ENCODE measurements around the gene ZBTB7A. TPM values are rescaled to one million over a fixed set of nuclear protein-coding genes. Genes with fewer than 3 reads are reported as not detected.
A peak's percentile ranks its signal among the peaks of the same experiment; 100 is the strongest.
"Not testable (repeated sequence)": the region's sequence is repeated elsewhere in the genome, so short reads cannot be mapped to it uniquely, and the experiment has no call there.

Gene ZBTB7A
- total and polyA plus RNA-seq, 7 experiments from 2014 or later = 15.3 to 76.0 (median 49.1) TPM

DNA sequence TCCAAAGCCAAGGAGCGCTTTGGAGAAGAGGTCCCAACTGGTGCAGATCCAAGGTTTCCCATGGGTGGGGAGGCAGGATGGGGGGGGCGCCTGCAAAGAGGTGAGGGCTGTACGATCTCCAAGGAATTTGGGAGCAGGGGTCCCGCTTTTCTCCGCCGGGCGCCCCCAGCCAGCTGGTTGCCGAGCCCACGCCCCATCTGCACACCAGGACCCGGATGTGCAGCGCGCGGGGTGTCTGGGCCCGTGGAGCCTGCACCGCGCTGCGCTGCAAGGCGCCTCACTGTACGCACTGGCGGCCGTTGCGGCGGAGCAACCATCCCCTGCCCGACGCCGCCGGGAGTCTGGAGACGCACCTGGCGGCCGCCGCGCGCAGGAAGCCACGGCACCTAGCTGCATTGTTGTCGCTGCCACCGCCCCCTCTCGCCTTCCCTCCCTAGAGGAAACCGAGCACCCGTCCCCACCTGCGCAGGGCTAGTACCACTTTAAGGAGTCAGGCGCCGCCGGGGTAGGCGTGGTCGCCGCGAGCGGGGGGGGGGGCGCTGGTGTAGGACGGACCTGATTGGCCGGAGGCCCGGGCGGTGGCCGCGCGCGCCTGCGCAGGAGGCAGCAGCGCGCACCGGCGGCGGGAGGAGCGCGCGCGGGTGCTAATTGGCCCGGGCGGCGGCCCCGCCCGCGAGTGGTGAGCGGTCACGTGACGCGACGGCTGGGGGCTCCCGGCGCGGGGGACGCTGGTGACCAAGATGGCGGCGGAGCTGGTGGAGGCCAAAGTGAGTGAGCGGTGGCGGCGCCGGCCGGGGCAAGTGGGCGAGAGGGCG, 59.5 kb downstream of the ZBTB7A start, which contains the start of gene PIAS4:
Gene PIAS4, plus strand, starts transcription at position 716 of the 815 bp plus-strand sequence. Its CDS starts 25 bp downstream, at position 741.
- ChIA-PET CTCF (interaction anchor here (0.8 to 3.1 kb wide), 3 partner anchors 17 to 22 kb away, joined by 3 to 14 read pairs (median 6); partner anchors contain the start of gene EEF2), POLR2A (interaction anchor here (0.6 to 4.0 kb wide), 20 partner anchors 10 to 575 kb away, joined by 3 to 31 read pairs (median 4); partner anchors contain the start of genes EEF2, MRPL54 and ZBTB7A)
- Mint-ChIP-seq H3K27ac (peak within 1 kb of the TSS; percentile 31 to 93 (median 85)), H3K9me3 (peaks cover 0 to 3% (median 0%) of the 10 kb centered on the region in 11 donors), H3K4me3 (peak within 1 kb of the TSS; percentile 82 to 93 (median 88)), H3K27me3 (no peaks in the 10 kb centered on the region), H3K4me1 (peaks cover 13 to 33% (median 23%) of the 10 kb centered on the region in 7 donors), H3K36me3 (peaks cover 0 to 1% (median 0%) of the 10 kb centered on the region in 5 donors)
- H3K4me1 ChIP-seq (ENCODE audit: control insufficient read depth in 2 of 2, insufficient read depth in 2 of 2, low read length in 2 of 2) = peaks cover 26 to 27% of the 10 kb centered on the region in 2 donors
- H3K9me3 ChIP-seq (ENCODE audit: control insufficient read depth in 2 of 3, low read length in 3 of 3) = no peaks in the 10 kb centered on the region
- H3K4me3 ChIP-seq (ENCODE audit: low read length) = peak within 1 kb of the TSS; percentile 76
- intact Hi-C loops (cut with micrococcal nuclease) = loop anchor here (1.0 to 10.0 kb wide), 16 partner anchors 17 to 465 kb away; partner anchors contain the start of genes DAPK3 (in 2 of the 2), MAP2K2 (in 2 of the 2), YJU2 (in 2 of the 2) and ZBTB7A (in 2 of the 2)
- DNase-seq (peak; percentile 93 to 97 (median 96)), ATAC-seq (peak; percentile 95)
- H3K27ac ChIP-seq (ENCODE audit: low read depth, low read length) = peak within 1 kb of the TSS; percentile 75
- H3K27me3 ChIP-seq (ENCODE audit: control insufficient read depth in 2 of 2, insufficient read depth in 2 of 2, low read length in 2 of 2) = no peaks in the 10 kb centered on the region
- peaks cover 0 to 16% (median 0%) of the 10 kb centered on the region in 3 experiments for H3K36me3 ChIP-seq (ENCODE audit: control insufficient read depth in 2 of 3, insufficient read depth in 3 of 3, low read length in 3 of 3)

GRCh38 chr19:4005436-4005835, 61.3 kb downstream of the ZBTB7A start:
- H3K9me3 Mint-ChIP-seq; H3K27me3 Mint-ChIP-seq; H3K9me3 ChIP-seq (ENCODE audit: control insufficient read depth in 2 of 3, low read length in 3 of 3); ATAC-seq; DNase-seq; H3K27ac ChIP-seq (ENCODE audit: low read depth, low read length); H3K36me3 Mint-ChIP-seq; H3K36me3 ChIP-seq (ENCODE audit: control insufficient read depth in 2 of 3, insufficient read depth in 3 of 3, low read length in 3 of 3); H3K4me3 ChIP-seq (ENCODE audit: low read length); H3K27me3 ChIP-seq (ENCODE audit: control insufficient read depth in 2 of 2, insufficient read depth in 2 of 2, low read length in 2 of 2): not testable (repeated sequence)
- peaks cover 18 to 19% of the 10 kb centered on the region in 2 donors for H3K4me1 ChIP-seq (ENCODE audit: control insufficient read depth in 2 of 2, insufficient read depth in 2 of 2, low read length in 2 of 2)
- POLR2A ChIA-PET = interaction anchor here (0.7 to 4.0 kb wide), 3 partner anchors 16 to 111 kb away, joined by 3 to 31 read pairs (median 4); partner anchors contain the start of gene EEF2
- Mint-ChIP-seq H3K27ac (peak overlapping the region in 2 of 9 donors; percentile 45 to 81), H3K4me1 (peaks cover 6 to 21% (median 17%) of the 10 kb centered on the region in 7 donors), H3K4me3 (peak overlapping the region in 8 of 10 donors; percentile 15 to 66 (median 42))
- intact Hi-C loops (cut with micrococcal nuclease) = loop anchor here (5.0 to 10.0 kb wide), 5 partner anchors 117 to 467 kb away; partner anchors contain the start of genes ANKRD24 (in 1 of the 2), CHAF1A (in 1 of the 2), HDGFL2 (in 1 of the 2) and MAP2K2 (in 1 of the 2)
- CTCF ChIA-PET = interaction anchor here (0.5 to 2.3 kb wide), 2 partner anchors 15 to 135 kb away, joined by 5 to 6 read pairs; no protein-coding TSS in a partner anchor

- ATAC-seq; H3K27me3 ChIP-seq (ENCODE audit: control insufficient read depth in 2 of 2, insufficient read depth in 2 of 2, low read length in 2 of 2); H3K36me3 Mint-ChIP-seq; H3K4me1 ChIP-seq (ENCODE audit: control insufficient read depth in 2 of 2, insufficient read depth in 2 of 2, low read length in 2 of 2); H3K9me3 ChIP-seq (ENCODE audit: control insufficient read depth in 2 of 3, low read length in 3 of 3); CTCF ChIA-PET; H3K4me1 Mint-ChIP-seq; H3K9me3 Mint-ChIP-seq; H3K4me3 Mint-ChIP-seq; H3K27ac Mint-ChIP-seq; H3K27me3 Mint-ChIP-seq; H3K36me3 ChIP-seq (ENCODE audit: control insufficient read depth in 2 of 3, insufficient read depth in 3 of 3, low read length in 3 of 3); H3K4me3 ChIP-seq (ENCODE audit: low read length); DNase-seq; H3K27ac ChIP-seq (ENCODE audit: low read depth, low read length): not testable (repeated sequence)
- intact Hi-C loops (cut with micrococcal nuclease) = loop anchor here (1.0 to 10.0 kb wide), 3 partner anchors 139 to 446 kb away; partner anchors contain the start of gene MFSD12 (in 1 of the 2)
- POLR2A ChIA-PET = interaction anchor here (0.6 to 1.1 kb wide), 3 partner anchors 13 to 109 kb away, joined by 3 read pairs; no protein-coding TSS in a partner anchor
Observed at GRCh38 chr19:4000798-4001197, 65.9 kb downstream of the ZBTB7A start.

- H3K9me3 ChIP-seq (ENCODE audit: control insufficient read depth in 2 of 3, low read length in 3 of 3); H3K27ac Mint-ChIP-seq; H3K9me3 Mint-ChIP-seq; POLR2A ChIA-PET; CTCF ChIA-PET; H3K36me3 Mint-ChIP-seq; H3K36me3 ChIP-seq (ENCODE audit: control insufficient read depth in 2 of 3, insufficient read depth in 3 of 3, low read length in 3 of 3); H3K4me1 Mint-ChIP-seq; H3K4me1 ChIP-seq (ENCODE audit: control insufficient read depth in 2 of 2, insufficient read depth in 2 of 2, low read length in 2 of 2); H3K4me3 ChIP-seq (ENCODE audit: low read length); H3K27me3 Mint-ChIP-seq; H3K27me3 ChIP-seq (ENCODE audit: control insufficient read depth in 2 of 2, insufficient read depth in 2 of 2, low read length in 2 of 2); intact Hi-C loops (cut with micrococcal nuclease); H3K27ac ChIP-seq (ENCODE audit: low read depth, low read length); H3K4me3 Mint-ChIP-seq; ATAC-seq; DNase-seq: not testable (repeated sequence)
Observed at GRCh38 chr19:3998667-3999412, 67.9 kb downstream of the ZBTB7A start.

DNA sequence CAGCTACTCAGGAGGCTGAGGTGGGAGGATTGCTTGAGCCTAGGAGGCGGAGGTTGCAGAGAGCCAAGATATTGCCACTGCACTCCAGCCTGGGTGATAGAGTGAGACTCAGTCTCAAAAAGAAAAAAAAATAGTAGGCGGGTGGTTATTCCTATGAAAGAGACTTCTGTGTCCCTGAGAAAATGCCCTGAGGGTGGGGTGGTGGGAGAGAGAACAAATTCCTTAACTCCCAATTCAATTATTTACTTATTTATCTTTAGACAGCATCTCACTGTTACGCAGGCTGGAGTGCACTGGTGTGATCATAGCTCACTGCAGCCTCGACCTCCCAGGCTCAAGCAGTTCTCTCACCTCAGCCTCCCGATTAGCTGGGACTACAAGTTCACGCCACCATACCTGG, 71.1 kb downstream of the ZBTB7A start:
- Histone ChIP-seq H3K27me3 (ENCODE audit: control insufficient read depth in 2 of 2, insufficient read depth in 2 of 2, low read length in 2 of 2) (no peaks in the 10 kb centered on the region), H3K4me1 (ENCODE audit: control insufficient read depth in 2 of 2, insufficient read depth in 2 of 2, low read length in 2 of 2) (no peaks in the 10 kb centered on the region), H3K4me3 (ENCODE audit: low read length) (no peak overlapping the region), H3K36me3 (ENCODE audit: control insufficient read depth in 2 of 3, insufficient read depth in 3 of 3, low read length in 3 of 3) (no peaks in the 10 kb centered on the region), H3K9me3 (ENCODE audit: control insufficient read depth in 2 of 3, low read length in 3 of 3) (no peaks in the 10 kb centered on the region), H3K27ac (ENCODE audit: low read depth, low read length) (no peak overlapping the region)
- Mint-ChIP-seq H3K4me3 (no peak overlapping the region), H3K36me3 (no peaks in the 10 kb centered on the region), H3K4me1 (peaks cover 4 to 8% (median 5%) of the 10 kb centered on the region in 7 donors), H3K9me3 (peaks cover 0 to 3% (median 0%) of the 10 kb centered on the region in 11 donors), H3K27me3 (no peaks in the 10 kb centered on the region), H3K27ac (no peak overlapping the region)
- intact Hi-C loops (cut with micrococcal nuclease) = no loop called here
- ChIA-PET CTCF (interaction anchor here (0.6 kb wide), 2 partner anchors 73 to 471 kb away, joined by 3 to 6 read pairs; no protein-coding TSS in a partner anchor), POLR2A (no interaction called here)
- ATAC-seq (no peak), DNase-seq (no peak)

Measured in naive thymus-derived CD4-positive, alpha-beta T cell (primary cell).